ENCODE data around the gene LRRC36.

LRRC36 gene

DNA sequence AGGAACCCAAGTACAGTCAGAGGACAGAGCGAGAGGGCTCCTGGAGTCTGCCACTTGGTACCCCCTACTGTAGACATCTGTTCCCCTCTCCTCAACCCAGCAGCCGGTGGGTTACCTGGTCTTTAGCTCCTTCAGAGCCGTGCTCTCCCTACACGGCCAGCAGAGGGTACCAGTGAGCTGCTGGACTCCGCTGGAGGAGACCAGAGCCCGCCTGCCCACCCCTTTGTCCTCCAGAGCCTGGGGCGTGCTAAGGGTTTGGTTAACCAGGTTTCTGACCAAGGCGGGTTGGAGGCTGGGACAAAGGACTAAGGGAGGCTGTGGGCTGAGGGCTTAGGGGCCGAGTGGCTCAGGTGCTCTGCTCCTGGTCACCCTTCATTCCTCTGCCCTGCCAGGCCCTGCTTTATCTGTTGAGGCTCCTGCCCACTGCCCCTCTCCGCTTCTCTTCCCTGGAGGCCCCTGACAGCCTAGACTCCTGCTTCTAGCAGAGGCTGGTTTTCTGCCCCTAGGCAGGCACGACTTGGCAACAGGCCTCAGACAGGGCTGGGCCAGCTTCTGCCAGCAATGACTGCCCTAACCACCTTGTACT lies 101.6 kb downstream of the LRRC36 start:
- DNase-seq = peak; percentile 69

DNA sequence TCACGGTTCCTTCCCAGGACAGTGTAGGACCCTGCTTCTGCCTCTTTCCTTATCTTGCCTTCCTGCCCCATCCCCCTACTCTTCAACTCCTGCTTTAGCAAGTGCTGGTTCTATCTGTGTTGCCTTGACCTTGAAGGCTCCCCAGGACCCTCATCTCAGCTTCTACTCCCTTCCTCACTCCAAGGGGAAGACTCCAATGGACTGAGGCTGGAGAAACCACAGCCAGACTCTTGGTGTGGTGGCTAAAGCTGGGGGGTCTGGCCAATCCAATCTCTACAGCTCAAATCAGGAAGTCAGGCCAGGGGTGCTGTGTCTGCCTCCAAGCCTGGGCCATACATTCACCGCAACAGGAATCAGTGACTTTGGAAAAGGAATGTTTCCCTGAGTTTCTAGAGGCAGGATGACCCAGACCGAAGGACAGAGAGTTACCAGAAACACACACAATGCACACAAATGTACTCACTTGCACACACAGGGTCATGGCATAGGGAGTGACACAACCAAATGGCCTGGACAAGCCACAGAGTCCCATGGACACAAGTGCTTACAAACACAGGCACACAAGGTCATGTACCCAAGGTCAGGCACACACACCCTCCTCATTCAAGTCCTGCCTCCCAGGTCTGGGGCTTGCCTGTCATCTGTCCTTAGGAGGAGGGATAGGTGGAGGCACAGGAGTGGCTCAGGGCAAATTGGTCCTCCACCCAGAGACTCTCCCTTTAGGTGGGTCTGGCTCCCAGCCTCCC lies 102.6 kb downstream of the LRRC36 start:
- no peak for DNase-seq

DNA sequence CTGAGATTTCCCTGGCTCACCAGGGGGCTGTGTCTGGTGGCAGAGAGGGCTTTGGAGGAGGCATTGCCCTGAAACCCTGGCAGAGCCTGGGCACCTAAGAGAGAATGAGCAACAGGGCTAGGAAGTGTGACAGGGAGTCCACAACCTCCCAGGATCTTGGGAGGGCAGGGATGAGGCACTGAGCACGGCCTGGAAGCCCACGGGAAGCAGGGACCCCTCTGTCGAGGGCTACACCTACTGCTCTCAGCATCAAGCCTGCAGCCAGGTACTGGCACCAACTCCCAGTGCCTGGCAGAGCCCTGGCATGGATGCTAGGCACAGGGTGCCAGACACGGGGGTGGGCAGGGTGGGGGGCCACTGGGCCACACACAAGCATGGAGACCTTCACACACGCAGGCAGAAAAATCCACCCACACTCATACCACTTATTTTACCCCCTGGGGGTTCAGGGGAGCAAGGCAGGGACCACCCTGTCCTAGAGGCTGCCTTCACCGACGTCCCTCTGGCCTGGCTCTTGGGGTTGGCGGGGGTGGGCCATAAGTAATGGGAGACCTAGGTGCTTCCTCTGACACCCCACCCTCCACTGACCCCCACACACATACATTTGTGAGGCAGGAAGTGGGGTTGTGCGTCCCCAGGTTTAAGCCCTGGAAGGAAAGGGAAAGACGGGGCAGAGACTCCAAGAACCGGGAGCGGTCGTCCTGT lies 103.3 kb downstream of the LRRC36 start:
- no peak for DNase-seq

DNA sequence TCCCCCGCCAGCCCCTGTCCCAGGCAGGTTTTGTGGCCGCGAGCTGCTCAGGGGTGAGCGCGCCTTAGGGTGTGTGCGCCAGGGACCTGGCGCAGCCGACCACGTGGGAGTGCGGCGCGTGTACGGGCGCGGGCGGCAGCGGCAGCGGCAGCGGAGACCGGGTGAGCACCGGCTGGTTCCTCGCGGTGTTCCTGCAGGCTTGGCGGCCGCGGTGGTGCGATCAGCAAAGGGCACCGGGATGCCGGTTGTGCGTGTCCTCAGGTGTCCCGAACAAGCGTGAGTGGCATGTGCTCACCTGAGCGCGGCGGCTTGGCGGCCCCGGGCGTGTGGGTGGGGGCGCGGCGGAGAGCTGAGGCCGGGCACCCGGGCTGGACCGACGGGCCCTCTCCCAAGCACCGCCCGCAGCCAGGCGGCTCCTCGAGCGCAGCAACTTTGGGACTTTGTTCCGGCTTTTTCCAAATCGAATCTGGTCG lies 103.9 kb downstream of the LRRC36 start:
- DNase-seq = no peak

DNA sequence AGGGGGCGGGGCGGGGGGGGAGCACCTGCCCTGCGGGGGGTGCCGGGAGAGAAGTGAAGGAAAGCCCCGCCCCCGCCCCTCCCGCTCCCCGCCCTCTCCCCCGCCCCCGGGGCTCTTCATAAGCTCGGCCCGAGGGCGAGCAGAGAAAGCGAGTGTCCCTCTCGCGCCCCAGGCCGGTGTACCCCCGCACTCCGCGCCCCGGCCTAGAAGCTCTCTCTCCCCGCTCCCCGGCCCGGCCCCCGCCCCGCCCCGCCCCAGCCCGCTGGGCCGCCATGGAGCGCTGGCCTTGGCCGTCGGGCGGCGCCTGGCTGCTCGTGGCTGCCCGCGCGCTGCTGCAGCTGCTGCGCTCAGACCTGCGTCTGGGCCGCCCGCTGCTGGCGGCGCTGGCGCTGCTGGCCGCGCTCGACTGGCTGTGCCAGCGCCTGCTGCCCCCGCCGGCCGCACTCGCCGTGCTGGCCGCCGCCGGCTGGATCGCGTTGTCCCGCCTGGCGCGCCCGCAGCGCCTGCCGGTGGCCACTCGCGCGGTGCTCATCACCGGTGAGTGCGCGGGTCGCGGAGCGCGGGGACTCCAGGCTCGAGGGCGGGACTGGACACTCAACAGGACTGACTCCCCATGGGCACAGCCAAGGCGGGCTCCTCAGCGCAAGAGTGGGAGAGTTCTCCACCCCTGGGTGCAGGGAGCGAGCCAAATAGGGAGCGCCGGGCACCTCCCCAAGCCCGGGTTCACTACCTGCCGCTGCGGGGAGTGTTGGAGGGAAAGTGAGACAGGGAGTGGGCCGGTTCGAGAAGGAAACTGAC lies 104.6 kb downstream of the LRRC36 start, which contains the start of gene HSD11B2:
Gene HSD11B2 (plus strand): TSS at position 145 of the 798 bp plus-strand sequence. CDS start 128 bp downstream, at position 273.
- no peak for DNase-seq

DNA sequence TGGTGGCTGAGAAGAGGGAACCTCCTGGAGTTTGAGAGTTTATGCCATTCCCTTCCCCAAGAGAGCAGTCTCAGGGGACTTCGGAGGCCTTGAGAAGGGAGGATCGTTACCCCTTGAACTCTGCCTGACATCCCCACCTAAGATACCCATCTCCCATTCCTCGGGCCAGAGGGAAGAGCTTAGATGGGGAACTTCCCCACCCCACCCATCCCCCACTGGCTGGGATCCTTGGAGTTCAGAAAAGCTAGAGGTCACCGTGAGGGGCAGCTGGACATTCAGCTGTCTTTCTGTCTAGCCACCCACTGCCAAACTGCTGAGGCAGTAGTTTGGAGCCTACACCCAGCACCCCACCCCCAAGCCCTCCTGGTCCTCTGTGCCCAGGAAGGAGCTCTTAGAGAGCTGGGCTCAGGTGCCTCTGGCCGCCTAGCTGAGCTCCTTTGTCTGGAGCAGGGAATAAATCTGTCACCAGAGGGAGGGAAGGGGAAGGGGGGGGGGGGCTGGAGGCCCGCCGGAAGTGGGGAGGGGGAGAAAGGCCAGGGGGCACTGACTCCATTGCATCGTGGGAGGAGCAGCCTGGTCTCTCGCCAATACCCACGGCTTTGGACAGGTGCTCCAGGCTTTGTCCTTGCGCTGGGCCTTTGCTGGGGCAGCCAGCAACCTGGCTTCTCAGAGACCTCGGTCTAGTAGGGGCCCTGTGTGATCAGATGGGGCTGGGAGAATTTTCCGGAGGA lies 105.3 kb downstream of the LRRC36 start:
- DNase-seq = no peak

DNA sequence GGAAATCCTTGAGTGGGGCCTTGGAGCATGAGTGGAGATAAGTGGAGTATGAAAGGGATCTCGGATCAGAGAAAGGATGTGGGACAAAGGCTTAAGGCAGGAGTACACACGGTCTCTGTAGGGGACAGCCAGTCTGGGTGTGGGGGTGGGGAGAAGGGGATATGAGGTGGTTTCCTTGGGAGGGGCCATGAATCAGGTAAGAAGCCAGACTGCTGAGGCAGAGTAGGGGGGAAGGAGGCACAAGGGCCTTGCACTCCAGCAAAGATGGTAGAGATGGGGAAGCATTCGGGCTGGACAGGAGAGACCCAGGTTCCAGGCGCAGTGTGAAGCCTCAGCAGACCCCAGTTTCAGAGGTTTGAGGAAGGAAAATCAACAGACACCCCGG lies 105.9 kb downstream of the LRRC36 start:
- DNase-seq = no peak

DNA sequence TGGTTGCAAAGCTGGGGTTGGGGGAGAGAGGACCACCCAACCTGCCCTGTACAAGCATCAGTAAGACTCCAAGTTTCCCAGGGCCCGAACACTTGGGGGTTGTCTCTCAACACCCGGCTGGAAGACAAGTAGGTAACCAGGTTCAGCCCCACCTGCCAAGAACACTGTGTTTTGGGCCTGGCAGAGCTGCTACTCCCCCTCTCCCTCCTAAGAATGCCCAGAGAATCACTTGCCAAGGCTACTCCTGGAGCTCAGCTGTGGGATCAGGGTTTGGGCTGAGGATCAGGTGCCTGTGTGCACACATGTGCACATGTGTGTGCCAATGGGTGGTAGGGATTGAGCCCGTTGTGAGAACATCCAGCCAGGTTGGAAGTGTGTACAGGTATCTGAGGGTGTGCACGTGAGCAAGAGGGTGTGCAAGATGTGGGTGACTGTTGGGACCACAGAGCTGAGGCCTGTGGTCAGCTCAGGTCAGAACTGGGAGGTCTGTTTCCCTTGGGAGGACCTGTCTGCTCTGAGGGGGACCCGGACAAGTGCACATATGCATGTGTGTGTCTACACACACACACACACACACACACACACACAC lies 106.6 kb downstream of the LRRC36 start:
- no peak for DNase-seq

Measured in activated CD4-positive, alpha-beta T cell treated with anti-CD3 and anti-CD28 coated beads, Interleukin-10, Interleukin-2, amounts not matched to agents 100 ng/mL and 50 ng/mL, durations not matched to agents 16 hours and 8 hours (primary cell).